ENCODE measurements around the gene CFAP54. TPM values are rescaled to one million over a fixed set of nuclear protein-coding genes. Genes with fewer than 3 reads are reported as not detected.

The CFAP54 gene
- total and polyA plus RNA-seq, 2 donors (not counting 3 experiments of a cell fraction or from before 2014, with no cell fraction given): 3.6 to 26.9 TPM

GRCh38 chr12:96578526-96579125 lies 89.2 kb downstream of the CFAP54 start:
- no peak for TF ChIP-seq JUN (IDR thresholded peaks at IDR 0.05; ENCODE audit: borderline replicate concordance, insufficient read depth, insufficient read length, low read depth)
- TF ChIP-seq MAX (IDR thresholded peaks at IDR 0.05; ENCODE audit: insufficient read depth, insufficient read length): no peak
- peak; percentile 30 to 39 for TF ChIP-seq CTCF (IDR thresholded peaks at IDR 0.05; ENCODE audit: extremely low read depth in 1 of 2, insufficient read depth in 1 of 2, low read depth in 1 of 2, low read length in 2 of 2)
- no peaks in the 10 kb centered on the region for H3K4me1 ChIP-seq (ENCODE audit: control insufficient read depth, extremely low read depth, insufficient read depth, low read length)
- no TSS peak for BruUV-seq (replicated peaks)
- POLR2A ChIA-PET: no interaction called here
- peak; percentile 56 for DNase-seq (ENCODE audit: low read depth, low spot score)
- H3K36me3 ChIP-seq (ENCODE audit: control insufficient read depth in 2 of 2, extremely low read depth in 1 of 2, insufficient read depth in 2 of 2, low read length in 2 of 2): peaks cover 3 to 4% of the 10 kb centered on the region in 2 experiments
- H3K9me1 ChIP-seq (replicated peaks; ENCODE audit: control insufficient read depth, extremely low read depth, insufficient read depth, low read length): no peaks in the 10 kb centered on the region
- FAIRE-seq: no peak
- CTCF ChIA-PET: interaction anchor here (1.4 to 1.9 kb wide), 3 partner anchors 406 to 408 kb away, joined by 8 to 17 read pairs (median 11); no protein-coding TSS in a partner anchor
- dilution Hi-C loops (cut with MboI; ENCODE audit: extremely low pct_ligation_motif_present, low sequenced_read_pairs): no loop called here
- H3K9ac ChIP-seq (replicated peaks; ENCODE audit: extremely low read depth, insufficient read depth, low read length): no peak overlapping the region
- no peaks in the 10 kb centered on the region for H3K9me3 ChIP-seq (replicated peaks; ENCODE audit: control insufficient read depth, insufficient read depth, low read length)
- H3K27ac ChIP-seq (ENCODE audit: insufficient read depth, low read depth, low read length): no peak overlapping the region
- no peaks in the 10 kb centered on the region for H3K27me3 ChIP-seq (ENCODE audit: control insufficient read depth in 2 of 2, insufficient read depth in 2 of 2, low read length in 2 of 2)
- no peaks in the 10 kb centered on the region for H3K79me2 ChIP-seq (ENCODE audit: control insufficient read depth, insufficient read depth, low read length)
- no peak overlapping the region for H3K4me2 ChIP-seq (ENCODE audit: insufficient read depth, low read length)
- H2AFZ ChIP-seq (ENCODE audit: low read depth, low read length): no peak overlapping the region
- no peaks in the 10 kb centered on the region for H4K20me1 ChIP-seq (replicated peaks; ENCODE audit: control insufficient read depth, extremely low read depth, insufficient read depth, low read length)
- intact Hi-C loops (cut with micrococcal nuclease): loop anchor here (1.0 to 10.0 kb wide), 7 partner anchors 330 to 1796 kb away; no protein-coding TSS in a partner anchor
- no peak overlapping the region for H3K4me3 ChIP-seq (replicated peaks in 1 of 3; ENCODE audit: insufficient read depth in 1 of 3, low read depth in 1 of 3, low read length in 3 of 3)

- DNase-seq (ENCODE audit: low read depth, low spot score) (no peak), FAIRE-seq (no peak)
- BruUV-seq (replicated peaks): no TSS peak
- POLR2A ChIA-PET: no interaction called here
- Histone ChIP-seq H3K27ac (ENCODE audit: insufficient read depth, low read depth, low read length) (no peak overlapping the region), H3K9me1 (replicated peaks; ENCODE audit: control insufficient read depth, extremely low read depth, insufficient read depth, low read length) (no peaks in the 10 kb centered on the region), H3K4me1 (ENCODE audit: control insufficient read depth, extremely low read depth, insufficient read depth, low read length) (no peaks in the 10 kb centered on the region), H3K9me3 (replicated peaks; ENCODE audit: control insufficient read depth, insufficient read depth, low read length) (no peaks in the 10 kb centered on the region), H2AFZ (ENCODE audit: low read depth, low read length) (no peak overlapping the region), H4K20me1 (replicated peaks; ENCODE audit: control insufficient read depth, extremely low read depth, insufficient read depth, low read length) (no peaks in the 10 kb centered on the region), H3K36me3 (ENCODE audit: control insufficient read depth in 2 of 2, extremely low read depth in 1 of 2, insufficient read depth in 2 of 2, low read length in 2 of 2) (peaks cover 0 to 3% of the 10 kb centered on the region in 2 experiments), H3K79me2 (ENCODE audit: control insufficient read depth, insufficient read depth, low read length) (no peaks in the 10 kb centered on the region), H3K27me3 (ENCODE audit: control insufficient read depth in 2 of 2, insufficient read depth in 2 of 2, low read length in 2 of 2) (no peaks in the 10 kb centered on the region), H3K9ac (replicated peaks; ENCODE audit: extremely low read depth, insufficient read depth, low read length) (no peak overlapping the region), H3K4me2 (ENCODE audit: insufficient read depth, low read length) (no peak overlapping the region), H3K4me3 (replicated peaks in 1 of 3; ENCODE audit: insufficient read depth in 1 of 3, low read depth in 1 of 3, low read length in 3 of 3) (no peak overlapping the region)
- CTCF ChIA-PET: no interaction called here
- dilution Hi-C loops (cut with MboI; ENCODE audit: extremely low pct_ligation_motif_present, low sequenced_read_pairs) (no loop called here), intact Hi-C loops (cut with micrococcal nuclease) (no loop called here)
- TF ChIP-seq POLR2A (IDR thresholded peaks at IDR 0.05; ENCODE audit: low read depth, low read length) (no peak), EZH2 (IDR thresholded peaks at IDR 0.05; ENCODE audit: borderline replicate concordance, low read depth, low read length, severe bottlenecking) (no peak), FOS (IDR thresholded peaks at IDR 0.05; ENCODE audit: borderline replicate concordance, insufficient read depth, low read length) (no peak), POLR2AphosphoS5 (IDR thresholded peaks at IDR 0.05; ENCODE audit: insufficient read depth, low read depth, low read length) (no peak), JUN (IDR thresholded peaks at IDR 0.05; ENCODE audit: borderline replicate concordance, insufficient read depth, insufficient read length, low read depth) (no peak), CTCF (IDR thresholded peaks at IDR 0.05; ENCODE audit: extremely low read depth in 1 of 2, insufficient read depth in 1 of 2, low read depth in 1 of 2, low read length in 2 of 2) (no peak), GATA2 (IDR thresholded peaks at IDR 0.05; ENCODE audit: insufficient read depth, insufficient read length, low read depth, low read length) (no peak)
Measured at GRCh38 chr12:96585977-96586376, 96.6 kb downstream of the CFAP54 start.

Measured in endothelial cell of umbilical vein (primary cell).